Stimulated activated CD8-positive, alpha-beta memory T cell treated with anti-CD3 and anti-CD28 coated beads, Interleukin-12 subunit alpha, Interleukin-12 subunit beta, amount 100 ng/mL, for 24 hours (primary cell): ENCODE measurements around the gene EFL1.
"Not testable (repeated sequence)": the region's sequence is repeated elsewhere in the genome, so short reads cannot be mapped to it uniquely, and the experiment has no call there.

Experiments used
- DNase-seq: peaks from one replicate; pipeline ENCODE4 v3.0.0-alpha.2; 2020; ENCODE audit errors: extremely low read depth

The EFL1 gene

DNA sequence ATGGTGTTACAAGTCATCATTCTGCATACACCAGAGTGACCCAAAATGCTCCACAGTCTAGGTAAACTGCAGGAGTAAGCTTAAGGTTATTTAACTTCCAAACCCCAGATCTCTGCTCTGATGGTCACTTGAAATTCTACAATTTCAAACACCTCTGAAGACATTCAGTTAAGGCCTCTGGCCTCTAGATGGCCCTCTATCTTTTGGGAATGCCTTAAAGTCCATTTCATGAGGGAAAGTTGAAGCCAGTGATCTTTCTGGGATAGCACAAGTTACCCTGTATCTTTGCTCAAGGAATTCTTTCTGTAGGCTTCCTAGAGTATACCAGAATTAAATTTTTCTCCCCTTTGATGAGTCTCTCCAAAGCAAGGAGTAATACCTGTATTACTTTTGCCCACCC is 18.7 kb upstream of the EFL1 start:
- DNase-seq: not testable (repeated sequence)

GRCh38 chr15:82275410-82275809 is 12.9 kb upstream of the EFL1 start:
- DNase-seq: no peak

DNA sequence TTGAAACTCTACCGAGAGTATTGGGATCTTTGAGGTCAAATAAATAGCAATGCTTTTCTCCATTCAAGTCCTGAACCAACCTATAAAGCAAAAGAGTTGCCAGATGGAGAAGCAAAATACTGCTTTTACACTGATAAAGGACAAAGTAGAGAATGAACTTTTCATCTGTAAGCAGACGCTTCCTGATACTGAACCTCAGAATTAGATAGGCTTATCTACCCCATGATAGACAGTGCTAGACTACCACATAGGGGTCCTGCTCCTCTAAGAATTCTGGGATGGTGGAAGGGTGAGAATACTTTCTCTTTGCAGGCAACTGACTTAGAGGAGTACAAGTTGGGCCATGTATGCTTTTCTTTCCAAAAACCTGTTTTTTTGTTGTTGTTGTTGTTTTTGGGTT is 9.6 kb upstream of the EFL1 start:
- no peak for DNase-seq

DNA sequence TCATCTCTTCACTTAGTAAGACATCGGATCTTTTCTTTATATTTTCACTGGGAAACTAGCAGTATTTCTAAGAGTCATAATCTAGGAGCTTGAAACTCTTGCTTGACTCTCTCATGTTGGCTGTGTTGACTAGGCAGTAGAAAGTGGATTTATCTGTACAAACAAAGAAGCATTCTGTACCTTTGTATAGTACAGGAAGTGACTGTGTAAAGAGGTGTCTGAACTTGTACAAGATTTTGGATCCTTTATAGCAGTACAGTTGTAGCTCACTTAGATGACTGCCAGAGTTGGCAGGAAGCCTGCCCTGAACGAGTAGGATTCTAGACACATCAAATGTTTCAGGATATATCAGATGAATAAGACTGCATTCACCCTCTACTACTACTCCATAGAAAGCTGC is 5.9 kb upstream of the EFL1 start:
- DNase-seq: not testable (repeated sequence)

- not testable (repeated sequence) for DNase-seq
Measured at GRCh38 chr15:82267137-82267536, 4.6 kb upstream of the EFL1 start.

- no peak for DNase-seq
Measured at GRCh38 chr15:82263350-82263749, 816 bp upstream of the EFL1 start.

DNA sequence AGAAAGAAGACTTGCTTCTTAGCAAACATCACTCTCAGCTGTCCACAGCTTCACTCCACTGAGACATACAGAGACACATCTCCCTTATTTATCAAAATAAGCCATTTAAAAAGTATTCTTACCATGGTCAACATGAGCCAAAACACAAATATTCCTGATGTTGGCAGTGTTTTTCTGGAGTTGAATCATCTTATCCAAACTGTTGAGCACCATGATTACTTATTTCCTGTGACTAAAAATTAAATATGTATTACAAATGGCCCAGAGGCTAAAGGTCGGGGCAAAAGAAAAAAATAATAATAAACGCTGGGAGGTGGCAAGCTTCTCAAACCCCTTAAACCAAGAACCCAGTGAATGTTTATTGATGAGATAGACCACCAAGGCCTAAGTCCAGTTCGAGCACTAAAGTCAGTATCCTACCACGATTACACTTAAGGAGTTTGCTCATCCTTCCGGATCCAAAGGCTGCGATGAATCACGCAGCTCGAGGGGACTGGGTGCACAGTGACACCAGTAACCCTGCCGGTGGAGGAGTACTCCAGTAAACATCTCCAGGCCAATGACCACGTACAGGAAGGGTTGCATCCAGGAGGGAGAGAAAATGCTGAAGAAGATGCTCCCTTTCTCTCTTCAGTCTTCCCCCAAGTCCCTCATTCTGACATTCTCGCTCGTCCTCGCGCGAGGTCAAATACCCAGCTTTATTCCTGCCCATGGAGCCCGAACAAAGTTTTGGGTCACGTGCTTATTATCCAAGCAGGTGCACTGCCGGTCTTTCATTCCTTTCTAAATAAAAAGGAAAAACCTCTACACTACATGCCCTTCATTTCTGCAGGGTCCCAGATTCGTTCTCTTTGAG is 740 bp downstream of the EFL1 start:
- not testable (repeated sequence) for DNase-seq

DNA sequence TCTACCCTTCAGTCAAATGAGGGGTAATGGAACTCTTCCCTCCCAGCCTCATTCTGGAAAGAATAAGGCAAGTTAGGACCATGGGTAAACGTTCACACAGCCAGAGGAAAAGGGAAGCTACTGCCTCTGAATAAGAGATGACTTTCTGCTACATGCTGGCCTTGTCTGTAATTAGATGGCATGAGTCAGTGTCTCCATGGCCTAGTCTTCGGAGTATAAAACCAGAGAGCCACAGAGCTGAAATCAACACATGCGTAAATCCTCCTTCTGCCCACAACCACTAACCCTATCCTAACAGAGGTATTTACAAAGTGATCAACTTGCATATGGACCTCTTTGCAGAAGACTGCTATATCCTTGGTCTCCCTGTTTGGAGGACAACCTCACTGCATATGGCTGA is 14.3 kb downstream of the EFL1 start:
- not testable (repeated sequence) for DNase-seq

DNA sequence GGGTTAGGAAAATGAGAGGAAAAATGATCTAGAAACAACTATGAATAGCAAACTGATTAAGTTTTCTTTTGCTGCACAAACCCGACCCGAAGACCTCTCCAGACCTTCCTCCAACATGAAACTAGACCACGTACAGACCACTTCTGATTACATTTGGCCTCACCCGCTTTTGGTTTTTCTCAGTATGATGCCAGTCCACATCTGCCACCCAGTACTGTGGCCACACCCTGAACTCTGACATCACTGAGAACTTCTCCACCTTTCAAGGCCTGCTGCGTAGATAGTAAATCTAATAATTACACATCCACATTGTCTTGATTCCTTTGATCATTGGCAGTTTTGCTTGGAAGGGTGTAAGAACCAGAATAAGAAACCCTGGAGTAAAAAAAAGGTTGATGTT is 16.6 kb downstream of the EFL1 start:
- not testable (repeated sequence) for DNase-seq

DNA sequence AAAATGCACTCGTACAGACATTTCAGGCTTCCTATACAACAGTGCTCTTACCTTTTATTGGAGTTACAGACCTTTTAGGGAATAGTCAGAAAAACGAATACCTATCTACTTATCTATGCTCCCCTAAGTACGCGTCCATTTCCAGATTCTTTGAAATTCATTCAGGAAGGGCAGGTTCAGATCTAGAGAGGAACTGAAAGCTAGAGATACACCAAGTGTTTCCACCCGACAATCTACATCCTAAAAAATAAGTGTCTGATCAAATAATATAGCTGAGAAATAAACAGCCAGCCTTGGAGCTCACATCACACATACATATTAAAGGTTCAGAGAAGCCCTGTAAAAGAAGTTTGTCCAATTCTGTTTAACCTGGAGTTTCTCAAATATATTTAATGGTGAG is 18.9 kb downstream of the EFL1 start:
- not testable (repeated sequence) for DNase-seq

- not testable (repeated sequence) for DNase-seq
Measured at GRCh38 chr15:82241836-82242499, 20.6 kb downstream of the EFL1 start.

DNA sequence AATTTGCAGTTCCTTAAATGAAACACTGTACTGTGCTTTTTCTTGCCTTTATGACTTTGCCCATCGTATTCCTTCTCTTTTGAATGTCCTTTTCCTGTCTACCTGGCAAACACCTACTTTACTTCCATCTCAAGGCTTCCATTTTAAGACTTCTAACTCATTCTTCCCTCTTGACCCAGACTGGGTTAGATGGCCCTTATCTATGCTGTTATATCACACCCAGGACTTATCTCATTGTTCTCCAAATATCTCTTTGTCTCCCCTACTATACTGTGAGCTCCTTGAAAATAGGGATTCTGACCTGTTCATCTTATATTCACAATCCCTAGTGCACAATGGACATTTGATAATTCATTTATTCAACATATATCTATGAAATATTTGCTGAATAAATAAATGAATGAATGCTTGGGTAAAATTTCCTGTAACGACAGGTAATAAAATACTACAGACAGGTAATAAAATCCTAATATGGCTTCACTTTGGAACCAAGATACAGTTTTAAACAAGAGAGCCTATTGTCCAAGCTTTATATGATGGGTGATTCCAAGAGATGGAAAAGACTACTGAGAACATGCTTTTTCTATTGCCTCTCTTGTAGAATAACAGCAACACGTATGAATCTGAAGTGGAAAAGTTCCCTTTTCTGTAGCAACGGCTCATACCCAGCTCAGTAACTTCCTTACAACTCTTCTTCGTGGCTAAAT is 22.7 kb downstream of the EFL1 start:
- DNase-seq: no peak

DNA sequence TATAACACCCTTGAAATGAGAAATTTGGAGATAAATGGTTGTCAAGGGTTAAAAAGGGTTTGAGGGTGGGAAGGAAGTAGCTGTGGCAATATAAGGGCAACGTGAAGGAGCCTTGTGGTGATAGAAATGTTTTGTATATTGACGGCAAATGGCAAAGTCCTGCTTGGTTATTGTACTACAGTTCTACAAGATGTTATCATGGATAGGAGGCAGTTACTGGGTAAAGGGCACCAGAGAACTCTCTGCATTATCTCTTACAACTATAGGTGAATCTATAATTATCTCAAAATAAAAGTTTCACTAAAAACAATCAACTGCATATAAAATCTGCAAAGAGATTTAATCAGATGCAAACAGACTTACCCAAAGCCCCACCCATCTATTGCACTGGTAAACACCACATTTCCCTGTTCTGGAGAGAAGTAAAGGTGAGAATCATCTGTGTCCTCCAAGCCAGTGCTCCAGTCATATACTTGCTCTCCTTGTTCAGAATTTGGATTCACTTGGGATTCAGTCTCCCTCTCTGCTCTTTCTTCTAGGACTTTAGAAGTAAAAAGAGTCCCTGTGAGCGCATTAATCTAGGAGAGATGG is 24.5 kb downstream of the EFL1 start:
- DNase-seq: not testable (repeated sequence)

GRCh38 chr15:82231842-82232241 is 30.7 kb downstream of the EFL1 start:
- DNase-seq: no peak

DNA sequence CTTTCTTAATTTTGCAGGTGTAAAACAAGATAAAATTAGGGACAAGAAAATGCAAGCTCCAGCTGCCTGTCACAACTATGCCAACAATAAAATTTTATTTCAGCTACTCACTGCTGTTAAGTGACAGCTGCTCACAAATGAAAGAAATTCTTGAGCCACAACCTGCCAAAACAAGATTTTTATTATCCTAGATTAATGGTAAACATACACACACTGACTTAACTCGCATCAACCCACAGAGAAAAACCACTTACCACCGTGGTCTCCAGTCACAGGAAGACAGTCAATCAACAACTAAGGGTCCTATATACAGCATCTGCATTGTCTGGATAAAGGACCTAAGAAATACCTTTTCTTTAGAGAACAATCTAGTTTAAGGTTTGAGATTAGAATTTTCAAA is 31.3 kb downstream of the EFL1 start:
- no peak for DNase-seq

DNA sequence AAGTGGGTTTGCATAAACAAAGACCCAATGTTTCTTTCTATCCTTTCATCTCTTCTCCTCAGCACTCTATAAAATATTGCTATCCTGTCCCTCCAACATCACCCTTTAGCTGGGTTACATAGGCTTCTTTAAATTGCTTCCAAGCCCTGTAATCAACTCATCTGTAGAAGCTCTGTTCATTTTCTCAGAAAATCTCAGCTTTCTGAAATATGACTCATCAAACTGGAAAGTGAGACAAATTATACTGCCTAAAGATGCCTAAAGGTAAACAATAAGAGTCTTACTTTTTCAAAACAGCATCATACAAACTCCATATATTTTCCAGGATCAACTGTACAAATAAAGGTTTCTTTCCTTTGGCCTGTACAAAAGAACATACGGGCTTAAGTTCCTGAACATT is 33.8 kb downstream of the EFL1 start:
- DNase-seq: no peak

GRCh38 chr15:82221535-82221934 is 41.0 kb downstream of the EFL1 start:
- not testable (repeated sequence) for DNase-seq

- DNase-seq: not testable (repeated sequence)
Measured at GRCh38 chr15:82216092-82216491, 46.4 kb downstream of the EFL1 start.

DNA sequence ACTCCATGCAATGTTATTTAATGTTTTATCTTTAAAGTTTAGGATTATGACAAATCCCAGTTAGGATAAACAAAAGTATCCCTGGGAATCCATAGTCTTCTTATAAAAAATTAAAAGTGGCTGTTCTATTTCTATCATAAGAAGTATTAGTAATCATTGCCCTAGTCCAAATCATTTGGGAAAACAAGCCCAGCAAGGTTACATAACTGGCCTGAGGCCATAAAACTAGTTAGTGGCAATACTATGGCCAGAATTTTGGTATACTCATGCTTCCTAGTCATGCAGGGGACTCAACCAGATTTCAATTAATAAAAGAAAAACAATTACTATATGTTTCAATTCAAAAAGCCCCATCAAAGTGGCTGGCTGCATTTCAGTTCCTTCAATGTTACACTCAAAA is 50.3 kb downstream of the EFL1 start:
- not testable (repeated sequence) for DNase-seq

DNA sequence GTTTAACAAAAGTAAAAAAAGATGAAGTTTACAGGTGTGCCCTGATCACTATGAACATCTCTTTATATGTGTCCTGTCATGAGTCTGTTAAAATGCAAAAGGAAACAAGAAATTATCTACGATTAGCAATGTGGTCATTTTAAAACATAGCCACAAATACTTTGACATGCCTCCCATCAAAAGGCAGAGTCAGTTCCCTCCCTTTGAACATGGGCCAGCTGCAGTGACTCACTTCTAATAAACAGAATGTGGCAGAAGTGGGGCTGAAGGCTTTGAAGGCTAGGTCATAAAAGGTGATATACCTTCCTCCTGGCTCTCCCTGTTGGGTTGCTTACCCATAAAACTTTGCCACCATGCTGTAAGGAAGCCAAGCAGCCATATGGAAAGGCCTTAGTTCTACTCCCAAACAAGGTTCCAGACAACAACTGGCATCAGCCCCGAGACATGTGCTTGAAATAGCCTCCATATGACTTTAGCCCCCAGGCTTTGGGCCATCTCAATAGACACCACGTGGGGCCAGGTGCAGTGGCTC is 52.4 kb downstream of the EFL1 start:
- DNase-seq: not testable (repeated sequence)

- not testable (repeated sequence) for DNase-seq
Measured at GRCh38 chr15:82204575-82204974, 58.0 kb downstream of the EFL1 start.
